Peyer's patch (tissue), 4 donors: ENCODE measurements around the gene SLC9A8. TPM values are rescaled to one million over a fixed set of nuclear protein-coding genes. Genes with fewer than 3 reads are reported as not detected.
A peak's percentile ranks its signal among the peaks of the same experiment; 100 is the strongest.

Experiments used
- DNase-seq, 3 donors: peaks; one replicate each; pipeline ENCODE4 v3.0.0-alpha.2; 2017 to 2019
- H3K27ac ChIP-seq, 4 donors: fragments of 200-600 bp; sonication (generic); one replicate each; pipeline ENCODE4 v1.5.1; 2016 to 2019
- H3K27me3 ChIP-seq, 2 donors: fragments of 200-600 bp; sonication (generic); one replicate each; pipeline ENCODE4 v1.5.1; 2019
- H3K36me3 ChIP-seq, 3 donors: fragments of 200-600 bp; sonication (generic); one replicate each; pipeline ENCODE4 v1.5.1; 2016 to 2019
- H3K4me1 ChIP-seq, 4 donors: fragments of 200-600 bp; sonication (generic); one replicate each; pipeline ENCODE4 v1.5.1; 2016 to 2019
- H3K4me3 ChIP-seq, 4 donors: fragments of 200-600 bp; sonication (generic); 1 replicate in 3 of 4; 2 replicates in 1 of 4; pipeline ENCODE4 v1.5.1; 2016 to 2019; ENCODE audit warnings: mild to moderate bottlenecking in 1 of 4
- H3K9me3 ChIP-seq, 4 donors: fragments of 200-600 bp; sonication (generic); one replicate each; pipeline ENCODE4 v1.5.1; 2016 to 2019; ENCODE audit warnings: mild to moderate bottlenecking in 1 of 4
- CTCF ChIP-seq, 6 experiments: fragments of 450-650 bp in 4 of 6; fragments of 200-600 bp in 2 of 6; sonication (generic) in 1 of 6; IDR thresholded peaks; one replicate each; pipeline ENCODE4 v1.5.1; 2017 to 2019; ENCODE audit warnings: antibody characterized with exemption in 6 of 6, mild to moderate bottlenecking in 3 of 6, moderate library complexity in 1 of 6
- POLR2A ChIP-seq, 2 donors: fragments of 450-650 bp; IDR thresholded peaks; one replicate each; pipeline ENCODE4 v1.5.1; 2017; ENCODE audit warnings: antibody characterized with exemption in 2 of 2, mild to moderate bottlenecking in 2 of 2, moderate library complexity in 2 of 2
- total RNA-seq, 4 donors: library from RNA; depleted of rRNA; stranded (reverse); fragments of >200 nt; gene quantifications; one replicate each; pipeline ENCODE4 v1.1.0, GENCODE V29; 2016

Gene SLC9A8
- total RNA-seq, 4 donors from 2014 or later, result 15.6 to 24.4 (median 19.8) TPM

- Histone ChIP-seq H3K4me1 (peaks cover 5 to 52% (median 12%) of the 10 kb centered on the region in 4 donors), H3K36me3 (no peaks in the 10 kb centered on the region), H3K9me3 (no peaks in the 10 kb centered on the region), H3K4me3 (peak overlapping the region; percentile 67 to 100 (median 86)), H3K27ac (peak overlapping the region; percentile 96 to 99 (median 96)), H3K27me3 (no peaks in the 10 kb centered on the region)
- TF ChIP-seq POLR2A (IDR thresholded peaks at IDR 0.05) (no peak), CTCF (IDR thresholded peaks at IDR 0.05) (no peak)
- no peak for DNase-seq
Measured at GRCh38 chr20:49915118-49915379, 102.4 kb downstream of the SLC9A8 start.

GRCh38 chr20:49915380-49916145, 102.9 kb downstream of the SLC9A8 start, which contains the start of gene SPATA2:
Gene SPATA2 (minus strand): TSS chr20:49915529. CDS start chr20:49908490, 7,039 bp downstream.
- Histone ChIP-seq H3K36me3 (no peaks in the 10 kb centered on the region), H3K4me1 (peaks cover 0 to 47% (median 9%) of the 10 kb centered on the region in 4 donors), H3K9me3 (no peaks in the 10 kb centered on the region), H3K27me3 (no peaks in the 10 kb centered on the region), H3K27ac (peak within 1 kb of the TSS; percentile 96 to 99 (median 96)), H3K4me3 (peak within 1 kb of the TSS; percentile 67 to 100 (median 86))
- TF ChIP-seq POLR2A (IDR thresholded peaks at IDR 0.05), result peak; percentile 50 to 62
- no peak for TF ChIP-seq CTCF (IDR thresholded peaks at IDR 0.05)
- peak; percentile 97 to 99 (median 99) for DNase-seq

GRCh38 chr20:49916146-49917002, 103.7 kb downstream of the SLC9A8 start:
- H3K4me3 ChIP-seq, result peak overlapping the region; percentile 67 to 100 (median 86)
- H3K27me3 ChIP-seq, result no peaks in the 10 kb centered on the region
- TF ChIP-seq CTCF (IDR thresholded peaks at IDR 0.05) (no peak), POLR2A (IDR thresholded peaks at IDR 0.05) (peak in 1 of 2 donors; percentile 31)
- peak overlapping the region; percentile 96 to 99 (median 96) for H3K27ac ChIP-seq
- peaks cover 0 to 39% (median 9%) of the 10 kb centered on the region in 4 donors for H3K4me1 ChIP-seq
- no peaks in the 10 kb centered on the region for H3K9me3 ChIP-seq
- DNase-seq, result peak in 2 of 3 donors; percentile 70 to 83
- no peaks in the 10 kb centered on the region for H3K36me3 ChIP-seq

- Histone ChIP-seq H3K27ac (no peak overlapping the region), H3K4me1 (peaks cover 0 to 18% (median 9%) of the 10 kb centered on the region in 4 donors), H3K36me3 (no peaks in the 10 kb centered on the region), H3K9me3 (no peaks in the 10 kb centered on the region), H3K27me3 (no peaks in the 10 kb centered on the region), H3K4me3 (no peak overlapping the region)
- no peak for DNase-seq
- no peak for TF ChIP-seq CTCF (IDR thresholded peaks at IDR 0.05)
- no peak for TF ChIP-seq POLR2A (IDR thresholded peaks at IDR 0.05)
Measured at GRCh38 chr20:49918446-49918845, 105.8 kb downstream of the SLC9A8 start.

GRCh38 chr20:49919009-49919408, 106.4 kb downstream of the SLC9A8 start:
- Histone ChIP-seq H3K4me3 (no peak overlapping the region), H3K27ac (no peak overlapping the region), H3K36me3 (no peaks in the 10 kb centered on the region), H3K4me1 (peaks cover 0 to 15% (median 7%) of the 10 kb centered on the region in 4 donors), H3K9me3 (no peaks in the 10 kb centered on the region), H3K27me3 (no peaks in the 10 kb centered on the region)
- DNase-seq, result no peak
- TF ChIP-seq POLR2A (IDR thresholded peaks at IDR 0.05) (no peak), CTCF (IDR thresholded peaks at IDR 0.05) (no peak)
